HepG2 (cell line): ENCODE data around the gene CORO7. TPM values are rescaled to one million over a fixed set of nuclear protein-coding genes. Genes with fewer than 3 reads are reported as not detected.
A peak's percentile ranks its signal among the peaks of the same experiment; 100 is the strongest.

Experiments
- ATAC-seq: fragments of 200-7000 bp; cut with Tn5 transposase; 3 replicates; pipeline ENCODE4 v1.9.1; 2020; ENCODE audit warnings: mild to moderate bottlenecking, moderate library complexity
- BruUV-seq: library from RNA; stranded (reverse); fragments of 400-500 nt; replicated peaks from 2 replicates; lab custom pipeline; 2021; lab: Mats Ljungman, UMichigan
- CTCF ChIA-PET: fragments of 300-600 bp; formaldehyde crosslinking; extraction: SDS; loops from one replicate; lab custom pipeline; 2021; ENCODE audit warnings: low total read pairs, inconsistent platforms, low intra/inter-chr PET ratio; lab: Yijun Ruan, JAX
- POLR2A ChIA-PET: fragments of 350-600 bp; sonication (Branson Sonifier 250); formaldehyde crosslinking; loops from one replicate; lab custom pipeline; 2020; ENCODE audit warnings: antibody characterized with exemption, inconsistent platforms; lab: Yijun Ruan, JAX
- DNase-seq: peaks from one replicate; pipeline ENCODE4 v3.0.0-alpha.2; 2015; ENCODE audit warnings: low spot score
- FAIRE-seq: peaks from 3 replicates; lab custom pipeline; 2011; peaks lifted over from hg19 to GRCh38; lab: Jason Lieb, UNC
- H2AFZ ChIP-seq: one replicate; pipeline ENCODE4 v1.6.1; 2011; ENCODE audit warnings: low read length, inconsistent platforms
- H3K27ac ChIP-seq: fragments of 300-600 bp; 3 replicates; pipeline ENCODE4 v1.8.0; 2011; ENCODE audit warnings: mixed run types, mild to moderate bottlenecking, mixed read lengths, low read length, inconsistent platforms; ENCODE audit not compliant: insufficient read depth; ENCODE audit errors: extremely low read length
- H3K27me3 ChIP-seq, 2 experiments: fragments of 200-600 bp in 1 of 2; 2 replicates in 1 of 2; 3 replicates in 1 of 2; pipeline versions ENCODE4 v1.6.0 to v1.8.0; 2011; ENCODE audit warnings: low read length in 2 of 2, mild to moderate bottlenecking in 2 of 2, moderate library complexity in 2 of 2, inconsistent platforms in 1 of 2; ENCODE audit not compliant: insufficient read depth in 2 of 2, control insufficient read depth in 1 of 2
- H3K36me3 ChIP-seq, 2 experiments: fragments of 200-600 bp in 1 of 2; replicated peaks in 1 of 2; 2 replicates in 1 of 2; 3 replicates in 1 of 2; pipeline versions ENCODE4 v1.5.1 to v1.8.0; 2011; ENCODE audit warnings: low read length in 2 of 2, inconsistent platforms in 1 of 2; ENCODE audit not compliant: insufficient read depth in 2 of 2, control insufficient read depth in 1 of 2
- H3K4me1 ChIP-seq: 2 replicates; pipeline ENCODE4 v1.5.1; 2012; ENCODE audit warnings: low read length, inconsistent platforms; ENCODE audit not compliant: insufficient read depth
- H3K4me2 ChIP-seq: 2 replicates; pipeline ENCODE4 v1.6.0; 2011; ENCODE audit warnings: low read depth, low read length, inconsistent platforms
- H3K4me3 ChIP-seq, 3 experiments: fragments of 200-600 bp in 1 of 3; sonication (generic), shearing (Covaris generic) in 1 of 3; replicated peaks in 1 of 3; 2 replicates each; pipeline ENCODE4 v1.5.1; 2011 to 2016; ENCODE audit warnings: low read length in 3 of 3, inconsistent platforms in 2 of 3, low read depth in 2 of 3, mild to moderate bottlenecking in 2 of 3, control low read depth in 1 of 3, mixed read lengths in 1 of 3; ENCODE audit not compliant: insufficient read depth in 1 of 3
- H3K79me2 ChIP-seq: one replicate; pipeline ENCODE4 v1.6.1; 2011; ENCODE audit warnings: low read length, inconsistent platforms; ENCODE audit not compliant: insufficient read depth
- H3K9ac ChIP-seq: 2 replicates; pipeline ENCODE4 v1.6.0; 2011; ENCODE audit warnings: mild to moderate bottlenecking, low read depth, low read length, inconsistent platforms; ENCODE audit not compliant: insufficient read depth
- H3K9me3 ChIP-seq: 2 replicates; pipeline ENCODE4 v1.5.1; 2012; ENCODE audit warnings: mild to moderate bottlenecking, low read length
- H4K20me1 ChIP-seq: 2 replicates; pipeline ENCODE4 v1.6.0; 2011; ENCODE audit warnings: inconsistent platforms, mild to moderate bottlenecking, low read length, moderate library complexity; ENCODE audit not compliant: insufficient read depth
- HNF4G ChIP-seq, 2 experiments: sonication (generic) in 1 of 2; formaldehyde crosslinking in 1 of 2; IDR thresholded peaks; 2 replicates each; pipeline versions ENCODE4 v1.4.0 to v1.6.1; 2011 to 2020; ENCODE audit warnings: borderline replicate concordance in 2 of 2, low read depth in 2 of 2, mild to moderate bottlenecking in 2 of 2, low read length in 1 of 2, missing genetic modification reagents in 1 of 2, moderate library complexity in 1 of 2
- MIER3 ChIP-seq: IDR thresholded peaks from 2 replicates; pipeline ENCODE4 v1.6.1; 2016; ENCODE audit warnings: missing compliant biosample characterization, borderline replicate concordance
- NFRKB ChIP-seq: fragments of 450-650 bp; IDR thresholded peaks from 2 replicates; pipeline ENCODE4 v1.6.1; 2017
- SSRP1 ChIP-seq: IDR thresholded peaks from 2 replicates; pipeline ENCODE4 v1.6.1; 2016; ENCODE audit warnings: control low read depth
- TAF1 ChIP-seq: sonication (generic); formaldehyde crosslinking; IDR thresholded peaks from 2 replicates; pipeline ENCODE4 v1.4.0; 2020; ENCODE audit warnings: missing genetic modification reagents
- ZFX ChIP-seq: sonication (generic); formaldehyde crosslinking; IDR thresholded peaks from 2 replicates; pipeline ENCODE4 v1.4.0; 2020; ENCODE audit warnings: mild to moderate bottlenecking, low read depth, missing genetic modification reagents, moderate library complexity
- ZNF75D ChIP-seq: sonication (generic); formaldehyde crosslinking; IDR thresholded peaks from 2 replicates; pipeline ENCODE4 v1.8.1; 2023; ENCODE audit warnings: missing genetic modification reagents, mild to moderate bottlenecking, borderline replicate concordance
- ZNF768 ChIP-seq: sonication (generic); formaldehyde crosslinking; IDR thresholded peaks from 2 replicates; pipeline ENCODE4 v1.4.0; 2020; ENCODE audit warnings: missing genetic modification reagents
- WGBS: methylation state at CpG from one replicate; pipeline ENCODE4 v1.1.6; 2017; ENCODE audit warnings: low lambda C conversion rate; 5-methylcytosine and 5-hydroxymethylcytosine counted together
- in situ Hi-C: cut with HindIII; loops from 2 replicates; pipeline ENCODE4 v1.10.0; 2017; ENCODE audit warnings: low pct_unique_long_range_greater_than_20kb; ENCODE audit not compliant: extremely low pct_ligation_motif_present
- intact Hi-C: fragments of 100-400 bp; cut with micrococcal nuclease; formaldehyde crosslinking; loops from one replicate; pipeline ENCODE4 v1.10.0; 2022; ENCODE audit not compliant: unreplicated experiment
- polyA plus RNA-seq, 8 experiments: library from polyadenylated mRNA; depleted of rRNA in 3 of 8; stranded (reverse) in 7 of 8; unstranded in 1 of 8; fragments of >200 nt; fragmentation: Illumina TruSeq in 4 of 8; extraction: Trizol in 4 of 8; gene quantifications; 2 replicates each; pipeline versions ENCODE4 v1.2.1 to v1.2.3, GENCODE V29; 2011 to 2016; ENCODE audit warnings: low read depth in 4 of 8, missing spikeins in 1 of 8, mixed read lengths in 1 of 8; ENCODE audit not compliant: insufficient read depth in 1 of 8
- total RNA-seq, 5 experiments: library from RNA; depleted of rRNA; stranded (reverse); fragments of >200 nt; fragmentation: Illumina TruSeq; extraction: Trizol; gene quantifications; 2 replicates each; pipeline ENCODE4 v1.2.3, GENCODE V29; 2016; ENCODE audit warnings: low read depth in 1 of 5
- TF ChIP-seq, protein P1 (sequence below): fragments of 450-650 bp; IDR thresholded peaks from 2 replicates; pipeline ENCODE4 v1.6.1; 2016

Gene CORO7
- total and polyA plus RNA-seq, 2 of the 13 experiments (the other 11 are each of a cell fraction or from before 2014, with no cell fraction given), result 9.9 to 14.3 TPM

GRCh38 chr16:4362476-4363135, 53.8 kb downstream of the CORO7 start:
- no peaks in the 10 kb centered on the region for H3K9me3 ChIP-seq
- intact Hi-C loops, result no loop called here
- ChIA-PET POLR2A (interaction anchor here (2.4 kb wide), 1 partner anchor 8 kb away, joined by 10 read pairs; the partner anchor contains the start of gene VASN), CTCF (no interaction called here)
- H3K27me3 ChIP-seq, result no peaks in the 10 kb centered on the region
- WGBS, result 90% methylated on average over 15 of the region's 19 CpGs
- no peaks in the 10 kb centered on the region for H3K79me2 ChIP-seq
- in situ Hi-C loops, result no loop called here
- peaks cover 0 to 1% of the 10 kb centered on the region in 2 experiments; a peak in 1 of 5 replicates for H3K36me3 ChIP-seq
- TF ChIP-seq ZNF75D (CRISPR knock-in tag) (no peak), SSRP1 (CRISPR knock-in tag) (no peak), HNF4G (IDR thresholded peaks at IDR 0.05; ENCODE audit: borderline replicate concordance, low read depth, low read length) (no peak), HNF4G (CRISPR knock-in tag; IDR thresholded peaks at IDR 0.05; ENCODE audit: borderline replicate concordance, low read depth) (no peak), NFRKB (no peak), ZFX (CRISPR knock-in tag) (no peak), MIER3 (CRISPR knock-in tag) (no peak)
- H3K4me2 ChIP-seq, result no peak overlapping the region
- no peak overlapping the region for H3K9ac ChIP-seq
- no peak overlapping the region for H3K27ac ChIP-seq
- H2AFZ ChIP-seq, result no peak overlapping the region
- ATAC-seq (no peak), DNase-seq (no peak), FAIRE-seq (no peak)
- no peaks in the 10 kb centered on the region for H4K20me1 ChIP-seq
- no peak overlapping the region for H3K4me3 ChIP-seq
- no TSS peak for BruUV-seq
- H3K4me1 ChIP-seq, result peaks cover 31% of the 10 kb centered on the region

- H3K9ac ChIP-seq, result no peak overlapping the region
- no peaks in the 10 kb centered on the region for H4K20me1 ChIP-seq
- ATAC-seq (no peak), DNase-seq (no peak), FAIRE-seq (no peak)
- H3K27ac ChIP-seq, result no peak overlapping the region
- TF ChIP-seq ZNF768 (CRISPR knock-in tag) (peak; percentile 9; the same call in 1 of the 2 replicates), TAF1 (CRISPR knock-in tag) (no peak)
- TF ChIP-seq, protein P1, sequence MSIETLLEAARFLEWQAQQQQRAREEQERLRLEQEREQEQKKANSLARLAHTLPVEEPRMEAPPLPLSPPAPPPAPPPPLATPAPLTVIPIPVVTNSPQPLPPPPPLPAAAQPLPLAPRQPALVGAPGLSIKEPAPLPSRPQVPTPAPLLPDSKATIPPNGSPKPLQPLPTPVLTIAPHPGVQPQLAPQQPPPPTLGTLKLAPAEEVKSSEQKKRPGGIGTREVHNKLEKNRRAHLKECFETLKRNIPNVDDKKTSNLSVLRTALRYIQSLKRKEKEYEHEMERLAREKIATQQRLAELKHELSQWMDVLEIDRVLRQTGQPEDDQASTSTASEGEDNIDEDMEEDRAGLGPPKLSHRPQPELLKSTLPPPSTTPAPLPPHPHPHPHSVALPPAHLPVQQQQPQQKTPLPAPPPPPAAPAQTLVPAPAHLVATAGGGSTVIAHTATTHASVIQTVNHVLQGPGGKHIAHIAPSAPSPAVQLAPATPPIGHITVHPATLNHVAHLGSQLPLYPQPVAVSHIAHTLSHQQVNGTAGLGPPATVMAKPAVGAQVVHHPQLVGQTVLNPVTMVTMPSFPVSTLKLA, result 0 out of 2 replicates have a peak, but pooled peaks have one; percentile 31
- H3K4me3 ChIP-seq, result no peak overlapping the region
- 100% methylated on average over 2 of the region's 12 CpGs for WGBS
- no TSS peak for BruUV-seq
- no peaks in the 10 kb centered on the region for H3K79me2 ChIP-seq
- peaks cover 0 to 1% of the 10 kb centered on the region in 2 experiments; a peak in 1 of 5 replicates for H3K36me3 ChIP-seq
- no peaks in the 10 kb centered on the region for H3K27me3 ChIP-seq
- CTCF ChIA-PET, result interaction anchor here (4.9 kb wide), 1 partner anchor 41 kb away, joined by 92 read pairs; no protein-coding TSS in a partner anchor
- H2AFZ ChIP-seq, result no peak overlapping the region
- POLR2A ChIA-PET, result interaction anchor here (1.8 to 2.4 kb wide), 2 partner anchors 9 to 11 kb away, joined by 9 to 10 read pairs; partner anchors contain the start of gene VASN
- H3K9me3 ChIP-seq, result no peaks in the 10 kb centered on the region
- H3K4me2 ChIP-seq, result no peak overlapping the region
- peaks cover 24% of the 10 kb centered on the region for H3K4me1 ChIP-seq
- in situ Hi-C loops (no loop called here), intact Hi-C loops (no loop called here)
Measured at GRCh38 chr16:4361944-4362311, 54.5 kb downstream of the CORO7 start.
